ENCODE measurements around the gene MCU.

MCU gene

DNA sequence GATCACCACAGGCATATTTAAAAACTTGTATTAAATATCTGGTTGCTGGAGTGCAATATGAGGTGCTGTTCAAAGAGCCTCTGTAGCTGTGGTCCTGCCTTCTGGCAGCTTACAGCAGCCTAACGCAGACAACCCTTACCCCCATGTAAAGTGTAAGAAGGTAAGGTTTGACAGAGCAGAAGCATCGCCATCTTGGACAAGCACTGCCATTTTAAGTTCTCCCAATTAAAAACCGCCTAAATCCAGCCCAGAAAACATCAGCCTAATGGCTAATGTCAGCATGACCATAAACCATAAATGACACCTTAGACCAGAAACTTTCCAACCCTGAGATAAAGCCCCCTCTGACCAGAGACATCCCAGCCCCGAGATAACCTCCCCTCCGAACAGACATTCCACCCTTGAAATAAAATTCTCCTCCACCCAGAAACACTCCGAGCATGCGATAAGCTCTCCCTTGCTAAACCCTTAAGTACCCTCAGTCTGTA lies 196.3 kb downstream of the MCU start:
- no peak for DNase-seq (ENCODE audit: low read depth)
- no peak overlapping the region for H3K4me3 ChIP-seq (ENCODE audit: low read depth, low read length)
- no peak for TF ChIP-seq MYC (IDR thresholded peaks at IDR 0.05; ENCODE audit: low read depth, low read length)
- TF ChIP-seq, protein P1, sequence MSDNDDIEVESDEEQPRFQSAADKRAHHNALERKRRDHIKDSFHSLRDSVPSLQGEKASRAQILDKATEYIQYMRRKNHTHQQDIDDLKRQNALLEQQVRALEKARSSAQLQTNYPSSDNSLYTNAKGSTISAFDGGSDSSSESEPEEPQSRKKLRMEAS (IDR thresholded peaks at IDR 0.05; ENCODE audit: low read depth, low read length), result no peak
- TF ChIP-seq POLR2A (IDR thresholded peaks at IDR 0.05; ENCODE audit: extremely low read depth, insufficient read length), result no peak
- TF ChIP-seq, protein P2, sequence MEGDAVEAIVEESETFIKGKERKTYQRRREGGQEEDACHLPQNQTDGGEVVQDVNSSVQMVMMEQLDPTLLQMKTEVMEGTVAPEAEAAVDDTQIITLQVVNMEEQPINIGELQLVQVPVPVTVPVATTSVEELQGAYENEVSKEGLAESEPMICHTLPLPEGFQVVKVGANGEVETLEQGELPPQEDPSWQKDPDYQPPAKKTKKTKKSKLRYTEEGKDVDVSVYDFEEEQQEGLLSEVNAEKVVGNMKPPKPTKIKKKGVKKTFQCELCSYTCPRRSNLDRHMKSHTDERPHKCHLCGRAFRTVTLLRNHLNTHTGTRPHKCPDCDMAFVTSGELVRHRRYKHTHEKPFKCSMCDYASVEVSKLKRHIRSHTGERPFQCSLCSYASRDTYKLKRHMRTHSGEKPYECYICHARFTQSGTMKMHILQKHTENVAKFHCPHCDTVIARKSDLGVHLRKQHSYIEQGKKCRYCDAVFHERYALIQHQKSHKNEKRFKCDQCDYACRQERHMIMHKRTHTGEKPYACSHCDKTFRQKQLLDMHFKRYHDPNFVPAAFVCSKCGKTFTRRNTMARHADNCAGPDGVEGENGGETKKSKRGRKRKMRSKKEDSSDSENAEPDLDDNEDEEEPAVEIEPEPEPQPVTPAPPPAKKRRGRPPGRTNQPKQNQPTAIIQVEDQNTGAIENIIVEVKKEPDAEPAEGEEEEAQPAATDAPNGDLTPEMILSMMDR (IDR thresholded peaks at IDR 0.05; ENCODE audit: low read depth, low read length), result no peak

DNA sequence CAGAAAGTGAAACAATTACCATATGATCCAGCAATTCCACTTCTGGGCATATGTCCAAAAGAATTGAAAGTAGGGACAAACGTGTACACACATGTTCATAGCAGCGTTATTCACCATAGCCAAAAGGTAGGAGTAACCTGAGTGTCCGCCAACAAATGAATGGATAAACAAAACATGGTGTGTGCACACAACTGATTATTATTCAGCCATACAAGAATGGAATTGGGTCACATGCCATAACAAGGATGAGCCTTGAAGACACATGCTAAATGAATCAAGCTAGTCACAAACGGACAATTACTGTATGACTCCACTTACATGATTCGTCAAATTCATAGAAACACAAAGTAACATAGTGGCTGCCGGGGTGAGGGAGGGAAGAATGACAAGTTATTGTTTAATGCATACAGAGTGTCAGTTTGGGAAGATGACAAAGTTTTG lies 197.5 kb downstream of the MCU start:
- DNase-seq (ENCODE audit: low read depth), result no peak
- TF ChIP-seq POLR2A (IDR thresholded peaks at IDR 0.05; ENCODE audit: extremely low read depth, insufficient read length) (no peak), MYC (IDR thresholded peaks at IDR 0.05; ENCODE audit: low read depth, low read length) (no peak)
- TF ChIP-seq, protein P2 (IDR thresholded peaks at IDR 0.05; ENCODE audit: low read depth, low read length), result no peak
- TF ChIP-seq, protein P1 (IDR thresholded peaks at IDR 0.05; ENCODE audit: low read depth, low read length), result no peak
- no peak overlapping the region for H3K4me3 ChIP-seq (ENCODE audit: low read depth, low read length)

DNA sequence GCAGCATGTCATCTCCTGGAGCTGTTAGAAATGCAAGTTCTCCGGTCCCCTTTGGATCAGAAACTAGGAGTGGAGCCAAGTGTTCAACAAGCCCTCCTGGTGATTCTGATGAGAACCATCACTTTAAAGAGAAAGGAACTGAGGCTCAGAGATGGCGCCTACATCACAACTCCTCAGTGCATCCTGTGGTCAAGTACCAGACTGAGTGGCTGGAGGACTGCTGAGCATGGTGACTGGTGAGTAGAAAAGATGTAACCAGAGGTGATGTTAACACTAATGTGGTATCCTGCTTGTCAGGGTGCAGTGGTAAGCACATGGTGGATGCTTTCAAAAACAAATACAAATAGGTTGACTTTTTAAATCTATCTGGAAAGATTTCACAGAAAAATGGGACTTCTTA lies 198.1 kb downstream of the MCU start:
- no peak for DNase-seq (ENCODE audit: low read depth)

DNA sequence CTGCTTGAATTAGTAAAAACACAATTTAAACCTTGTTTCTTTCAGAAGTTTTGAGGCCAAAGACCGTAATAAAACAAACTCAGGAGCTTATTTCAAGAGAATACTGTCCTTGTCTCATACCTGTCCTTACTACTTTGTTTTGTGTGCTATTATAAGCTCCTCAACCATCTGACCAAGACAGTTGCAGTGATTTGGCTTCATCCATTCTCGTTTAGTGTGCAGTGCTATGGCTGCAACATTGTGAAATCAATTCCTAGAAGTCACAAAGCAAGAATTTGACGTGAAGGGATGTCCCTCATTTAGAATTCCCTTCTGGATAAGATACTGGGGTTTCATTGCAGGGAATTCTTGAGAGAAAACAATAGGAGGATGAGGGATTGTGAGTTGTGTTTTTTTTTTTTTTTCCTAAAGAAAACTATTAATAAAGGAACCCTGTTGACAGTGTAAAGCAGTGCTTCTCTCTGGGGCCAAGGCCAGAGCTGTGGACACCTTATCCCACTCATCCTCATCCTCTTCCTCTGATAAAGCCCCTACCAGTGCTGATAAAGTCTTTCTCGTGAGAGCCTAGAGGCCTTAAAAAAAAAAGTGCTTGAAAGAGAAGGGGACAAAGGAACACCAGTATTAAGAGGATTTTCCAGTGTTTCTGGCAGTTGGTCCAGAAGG lies 201.3 kb downstream of the MCU start, which contains the start of gene OIT3:
OIT3 (plus strand) TSS at position 604 of the 663 bp plus-strand sequence. CDS start 60 bp downstream, outside the sequence.
- DNase-seq (ENCODE audit: low read depth), result no peak
- no peak within 1 kb of the TSS for H3K4me3 ChIP-seq (ENCODE audit: low read depth, low read length)
- TF ChIP-seq, protein P2 (IDR thresholded peaks at IDR 0.05; ENCODE audit: low read depth, low read length), result no peak
- TF ChIP-seq, protein P1 (IDR thresholded peaks at IDR 0.05; ENCODE audit: low read depth, low read length), result no peak

More for the DNA sequence above, 198.1 kb downstream of the MCU start:
- H3K4me3 ChIP-seq (ENCODE audit: low read depth, low read length), result no peak overlapping the region
- TF ChIP-seq POLR2A (IDR thresholded peaks at IDR 0.05; ENCODE audit: extremely low read depth, insufficient read length) (no peak), MYC (IDR thresholded peaks at IDR 0.05; ENCODE audit: low read depth, low read length) (no peak)
- TF ChIP-seq, protein P2 (IDR thresholded peaks at IDR 0.05; ENCODE audit: low read depth, low read length), result no peak
- TF ChIP-seq, protein P1 (IDR thresholded peaks at IDR 0.05; ENCODE audit: low read depth, low read length), result no peak

DNA sequence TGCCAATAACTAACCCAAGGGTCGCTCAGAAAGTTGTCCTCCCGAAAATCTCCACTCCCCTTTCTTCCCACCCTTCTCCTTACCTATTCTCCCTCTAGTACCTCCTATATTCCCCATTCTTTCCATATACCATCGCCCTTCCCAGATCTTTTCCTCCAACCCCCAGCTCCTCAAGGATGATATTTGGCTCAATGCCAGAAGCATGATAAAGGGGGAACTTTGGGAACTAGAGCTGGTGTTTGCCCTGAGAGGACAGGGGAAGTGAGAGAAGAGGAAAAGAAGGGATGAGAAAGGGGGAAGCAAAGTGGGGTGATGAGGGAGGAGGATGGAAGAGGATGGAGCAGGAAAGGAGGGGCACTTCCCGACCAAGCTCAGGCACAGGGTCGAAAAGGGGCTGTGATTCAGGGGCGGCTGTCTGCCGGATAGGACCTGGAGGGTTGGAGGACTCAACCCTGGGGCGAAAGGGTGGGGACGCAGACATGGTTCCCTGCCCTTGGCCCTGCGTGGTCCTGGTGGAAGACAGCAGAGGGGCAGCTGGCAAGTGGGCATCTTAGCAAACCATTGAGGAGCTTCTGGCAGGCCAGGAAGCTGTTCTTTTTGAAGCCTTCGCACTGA lies 203.4 kb downstream of the MCU start:
- TF ChIP-seq, protein P2 (IDR thresholded peaks at IDR 0.05; ENCODE audit: low read depth, low read length), result no peak
- TF ChIP-seq MYC (IDR thresholded peaks at IDR 0.05; ENCODE audit: low read depth, low read length), result no peak
- H3K4me3 ChIP-seq (ENCODE audit: low read depth, low read length), result no peak overlapping the region
- no peak for DNase-seq (ENCODE audit: low read depth)
